ENCODE results near the gene IGFL3.
"Not testable (repeated sequence)": the region's sequence is repeated elsewhere in the genome, so short reads cannot be mapped to it uniquely, and the experiment has no call there.

Gene IGFL3

DNA sequence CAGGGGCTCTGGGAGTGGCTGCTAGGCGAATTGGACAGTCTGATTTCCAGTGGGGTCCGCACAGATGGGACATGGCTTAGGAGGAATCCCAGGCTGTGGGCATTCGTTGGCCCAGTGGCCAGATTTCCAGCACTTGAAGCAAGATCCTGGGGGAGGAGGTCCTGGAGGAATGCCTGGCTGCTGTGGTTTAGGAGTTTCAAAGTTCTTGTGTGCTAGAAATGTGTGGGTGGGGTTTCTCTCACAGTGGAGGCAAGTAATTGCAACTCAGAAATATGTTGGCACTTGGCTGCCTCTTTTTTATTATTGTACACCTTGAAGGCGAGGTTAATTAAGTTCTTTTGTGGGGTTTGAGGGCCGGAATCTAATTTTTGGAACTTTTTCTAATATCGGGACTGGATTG is 17.1 kb downstream of the IGFL3 start:
- TF ChIP-seq, protein P1, sequence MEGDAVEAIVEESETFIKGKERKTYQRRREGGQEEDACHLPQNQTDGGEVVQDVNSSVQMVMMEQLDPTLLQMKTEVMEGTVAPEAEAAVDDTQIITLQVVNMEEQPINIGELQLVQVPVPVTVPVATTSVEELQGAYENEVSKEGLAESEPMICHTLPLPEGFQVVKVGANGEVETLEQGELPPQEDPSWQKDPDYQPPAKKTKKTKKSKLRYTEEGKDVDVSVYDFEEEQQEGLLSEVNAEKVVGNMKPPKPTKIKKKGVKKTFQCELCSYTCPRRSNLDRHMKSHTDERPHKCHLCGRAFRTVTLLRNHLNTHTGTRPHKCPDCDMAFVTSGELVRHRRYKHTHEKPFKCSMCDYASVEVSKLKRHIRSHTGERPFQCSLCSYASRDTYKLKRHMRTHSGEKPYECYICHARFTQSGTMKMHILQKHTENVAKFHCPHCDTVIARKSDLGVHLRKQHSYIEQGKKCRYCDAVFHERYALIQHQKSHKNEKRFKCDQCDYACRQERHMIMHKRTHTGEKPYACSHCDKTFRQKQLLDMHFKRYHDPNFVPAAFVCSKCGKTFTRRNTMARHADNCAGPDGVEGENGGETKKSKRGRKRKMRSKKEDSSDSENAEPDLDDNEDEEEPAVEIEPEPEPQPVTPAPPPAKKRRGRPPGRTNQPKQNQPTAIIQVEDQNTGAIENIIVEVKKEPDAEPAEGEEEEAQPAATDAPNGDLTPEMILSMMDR (IDR thresholded peaks at IDR 0.05; ENCODE audit: low read depth, low read length): no peak
- DNase-seq (ENCODE audit: extremely low read depth, low read depth): no peak

DNA sequence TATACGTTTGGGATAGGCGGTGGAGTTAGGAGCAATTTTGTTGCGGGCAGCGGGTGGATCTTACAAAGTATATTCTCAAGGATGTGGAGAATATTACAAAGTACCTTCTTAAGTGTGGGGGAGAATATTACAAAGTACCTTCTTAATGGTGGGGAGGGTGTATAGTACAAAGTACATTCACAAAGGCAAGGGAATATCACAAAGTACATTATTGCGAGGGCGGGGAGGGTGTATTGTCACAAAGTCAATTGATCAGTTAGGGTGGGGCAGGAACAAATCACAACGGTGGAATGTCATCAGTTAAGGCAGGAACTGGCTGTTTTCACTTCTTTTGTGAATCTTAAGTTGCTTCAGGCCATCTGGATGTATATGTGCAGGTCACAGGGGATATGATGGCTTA is 22.2 kb downstream of the IGFL3 start:
- DNase-seq (ENCODE audit: extremely low read depth, low read depth): not testable (repeated sequence)

DNA sequence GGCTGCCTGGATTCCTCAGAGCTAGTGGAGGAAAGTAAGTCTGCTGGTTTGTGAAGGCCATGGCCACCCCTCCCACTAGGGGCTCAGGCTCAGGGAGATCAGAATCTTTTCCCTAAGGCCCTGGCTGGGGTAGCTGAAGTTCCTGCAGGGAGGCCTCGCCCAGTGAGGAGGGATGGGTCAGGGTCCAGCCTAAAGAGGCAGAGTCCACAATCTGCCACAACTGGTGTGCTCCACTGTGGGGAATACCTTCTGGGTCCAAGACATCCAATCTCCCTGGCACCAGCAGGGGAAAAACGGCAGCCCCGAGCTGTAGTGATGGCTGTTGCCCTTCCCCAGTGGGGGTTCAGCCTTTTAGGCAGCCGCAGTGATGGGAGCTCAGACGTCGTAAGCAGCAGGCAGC is 23.2 kb downstream of the IGFL3 start:
- no peak for DNase-seq (ENCODE audit: extremely low read depth, low read depth)
- TF ChIP-seq, protein P1 (IDR thresholded peaks at IDR 0.05; ENCODE audit: low read depth, low read length): no peak

DNA sequence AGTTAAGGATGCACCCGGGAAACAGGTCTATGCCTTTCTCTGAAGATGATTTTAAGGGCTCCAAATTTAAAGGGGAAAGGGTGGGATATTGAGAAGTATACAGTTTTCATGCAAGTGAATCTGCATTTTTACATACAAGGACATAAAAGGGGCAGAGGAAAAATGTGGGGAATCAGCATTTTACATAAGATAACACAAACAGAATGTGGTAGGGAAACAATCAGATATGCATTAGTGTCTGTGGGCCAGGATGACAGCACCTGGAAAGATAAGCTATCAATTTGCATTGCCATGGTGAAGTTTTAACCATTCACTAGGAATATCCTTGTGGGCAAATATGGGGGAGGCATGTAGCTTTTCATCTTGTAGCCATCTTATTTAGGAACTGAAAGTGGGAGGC is 24.1 kb downstream of the IGFL3 start:
- TF ChIP-seq, protein P1 (IDR thresholded peaks at IDR 0.05; ENCODE audit: low read depth, low read length): no peak
- DNase-seq (ENCODE audit: extremely low read depth, low read depth): no peak

DNA sequence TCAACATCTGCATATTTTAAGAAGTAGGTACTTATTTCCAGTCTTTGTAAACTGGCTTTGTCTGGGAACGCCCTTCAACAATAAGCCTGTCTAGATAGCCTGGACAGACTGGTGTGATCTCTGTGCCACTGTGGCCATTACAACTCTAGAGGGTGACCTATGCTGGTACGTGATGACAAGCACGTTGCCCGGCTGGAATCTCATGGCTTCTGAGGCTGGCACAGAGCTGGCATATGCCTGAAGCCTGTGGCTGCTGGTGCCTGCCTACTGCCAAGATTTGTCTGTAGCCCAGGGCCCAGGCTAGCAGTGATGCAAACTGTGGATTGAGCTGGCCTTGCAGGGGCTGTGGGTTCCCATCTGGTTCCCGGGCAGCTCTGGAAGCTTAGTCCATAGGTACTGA is 34.0 kb downstream of the IGFL3 start:
- TF ChIP-seq, protein P1 (IDR thresholded peaks at IDR 0.05; ENCODE audit: low read depth, low read length): no peak
- DNase-seq (ENCODE audit: extremely low read depth, low read depth): no peak

DNA sequence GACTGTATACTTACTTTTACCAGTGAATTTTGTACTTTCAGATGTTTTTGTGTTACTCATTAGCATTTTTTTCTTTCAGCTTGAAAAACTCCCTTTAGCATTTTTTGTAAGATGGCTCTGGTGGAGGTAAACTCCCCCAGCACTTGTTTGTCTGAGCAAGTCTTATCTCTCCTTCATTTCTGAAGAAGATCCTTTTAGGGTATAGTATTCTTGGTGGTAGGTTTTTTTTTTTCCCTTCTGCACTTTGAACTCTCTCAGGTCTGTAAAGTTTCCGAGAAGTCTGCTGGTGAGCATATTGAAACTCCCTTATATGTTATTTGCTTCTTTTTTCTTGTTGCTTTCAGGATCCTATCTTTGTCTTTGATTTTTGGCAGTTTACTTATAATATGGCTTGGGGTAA is 35.1 kb downstream of the IGFL3 start:
- TF ChIP-seq, protein P1 (IDR thresholded peaks at IDR 0.05; ENCODE audit: low read depth, low read length): no peak
- no peak for DNase-seq (ENCODE audit: extremely low read depth, low read depth)

DNA sequence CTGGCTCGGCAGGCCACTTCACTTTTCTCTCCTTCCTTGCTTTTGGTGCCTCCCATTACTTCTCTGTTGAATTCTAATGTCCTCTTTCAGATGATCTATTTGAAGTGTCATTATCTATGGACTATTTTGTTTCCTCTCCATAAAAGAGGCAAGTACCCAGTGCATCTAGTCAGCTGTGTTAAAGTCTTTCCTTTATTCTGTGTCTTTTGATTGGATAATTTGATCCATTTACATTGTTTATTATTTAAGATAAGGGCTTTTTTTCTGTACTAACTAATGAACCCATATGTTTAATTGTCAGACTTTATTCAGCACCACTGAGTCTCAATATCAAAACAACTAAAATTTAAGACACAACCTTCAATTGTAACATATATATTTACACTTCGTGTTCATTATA is 36.4 kb downstream of the IGFL3 start:
- no peak for DNase-seq (ENCODE audit: extremely low read depth, low read depth)
- TF ChIP-seq, protein P1 (IDR thresholded peaks at IDR 0.05; ENCODE audit: low read depth, low read length): no peak

DNA sequence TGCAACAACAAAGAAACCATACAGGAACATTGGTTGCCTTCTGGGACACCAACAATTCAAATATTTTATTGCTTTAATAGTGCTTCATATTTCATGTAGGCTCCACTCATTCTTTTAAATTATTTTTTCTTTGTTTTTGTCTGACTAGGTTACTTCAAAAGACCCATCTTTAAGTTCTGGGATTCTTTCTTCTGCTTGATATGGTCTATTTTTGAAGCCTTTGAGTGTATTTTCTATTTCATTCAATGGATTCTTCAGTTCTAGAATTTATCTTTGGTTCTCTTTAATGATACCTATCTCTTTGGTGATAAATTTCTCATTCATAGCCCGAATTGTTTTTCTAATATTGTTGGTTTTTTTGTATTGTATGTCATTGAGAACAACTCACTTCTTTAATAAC is 38.6 kb downstream of the IGFL3 start:
- DNase-seq (ENCODE audit: extremely low read depth, low read depth): no peak
- TF ChIP-seq, protein P1 (IDR thresholded peaks at IDR 0.05; ENCODE audit: low read depth, low read length): no peak

Measured in AG09319 (cell line).